ENCODE data around the gene USP5.
"Not testable (repeated sequence)": the region's sequence is repeated elsewhere in the genome, so short reads cannot be mapped to it uniquely, and the experiment has no call there.

GRCh38 chr12:6879824-6880223 is 27.9 kb downstream of the USP5 start:
- not testable (repeated sequence) for TF ChIP-seq EZH2phosphoT487 (IDR thresholded peaks at IDR 0.05; ENCODE audit: insufficient read depth, low read depth); EZH2 (IDR thresholded peaks at IDR 0.05; ENCODE audit: insufficient read depth, poor library complexity, severe bottlenecking)

Data from GM23248 (cell line).